IMR-90 (cell line): ENCODE data around the gene GOLGA6L2. TPM values are rescaled to one million over a fixed set of nuclear protein-coding genes. Genes with fewer than 3 reads are reported as not detected.

Experiments
- ATAC-seq: fragments of 200-7000 bp; cut with Tn5 transposase; 2 replicates; pipeline ENCODE4 v1.9.1; 2020; ENCODE audit warnings: low read depth, mild to moderate bottlenecking, moderate library complexity
- BruUV-seq: library from RNA; stranded (reverse); fragments of 400-500 nt; replicated peaks from 2 replicates; lab custom pipeline; 2021; lab: Mats Ljungman, UMichigan
- CTCF ChIA-PET: fragments of 300-600 bp; formaldehyde crosslinking; extraction: SDS; loops from one replicate; lab custom pipeline; 2021; ENCODE audit warnings: antibody characterized with exemption; lab: Yijun Ruan, JAX
- POLR2A ChIA-PET: fragments of 300-600 bp; sonication (Branson Sonifier 250); formaldehyde crosslinking; loops from one replicate; lab custom pipeline; 2022; ENCODE audit warnings: antibody characterized with exemption; ENCODE audit not compliant: unreplicated experiment; lab: Charles Lee
- DNase-seq: peaks from one replicate; pipeline ENCODE4 v3.0.0; 2013
- H2AFZ ChIP-seq: replicated peaks from 2 replicates; pipeline ENCODE3; 2013; ENCODE audit warnings: low read length, mild to moderate bottlenecking; ENCODE audit not compliant: poor library complexity
- H2AK5ac ChIP-seq: 2 replicates; pipeline ENCODE4 v1.6.1; 2013; ENCODE audit warnings: low read depth, low read length, inconsistent platforms
- H2AK9ac ChIP-seq: replicated peaks from 2 replicates; pipeline ENCODE3; 2013; ENCODE audit warnings: mild to moderate bottlenecking, low read depth, low read length, moderate library complexity; ENCODE audit not compliant: poor library complexity
- H2BK120ac ChIP-seq: 2 replicates; pipeline ENCODE4 v1.6.1; 2013; ENCODE audit warnings: low read depth, low read length, inconsistent platforms
- H2BK15ac ChIP-seq: 3 replicates; pipeline ENCODE4 v1.6.1; 2013; ENCODE audit warnings: low read depth, low read length, inconsistent platforms
- H2BK20ac ChIP-seq: 2 replicates; pipeline ENCODE4 v1.6.1; 2013; ENCODE audit warnings: low read depth, mild to moderate bottlenecking, inconsistent platforms, low read length, moderate library complexity
- H2BK5ac ChIP-seq: 2 replicates; pipeline ENCODE4 v1.6.1; 2013; ENCODE audit warnings: mild to moderate bottlenecking, low read depth, low read length, inconsistent platforms; ENCODE audit not compliant: poor library complexity, severe bottlenecking
- H3K14ac ChIP-seq: replicated peaks from 2 replicates; pipeline ENCODE4 v1.6.1; 2013; ENCODE audit warnings: low read depth, low read length, inconsistent platforms
- H3K18ac ChIP-seq: 2 replicates; pipeline ENCODE4 v1.6.1; 2013; ENCODE audit warnings: low read depth, low read length, control low read depth
- H3K23ac ChIP-seq: 2 replicates; pipeline ENCODE4 v1.6.1; 2013; ENCODE audit warnings: low read depth, low read length, inconsistent platforms
- H3K27ac ChIP-seq: 2 replicates; pipeline ENCODE4 v1.5.1; 2013; ENCODE audit warnings: mild to moderate bottlenecking, control low read depth, low read length; ENCODE audit not compliant: insufficient read depth
- H3K27me3 ChIP-seq: 2 replicates; pipeline ENCODE4 v1.6.1; 2013; ENCODE audit warnings: low read length; ENCODE audit not compliant: control insufficient read depth, insufficient read depth
- H3K36me3 ChIP-seq: 2 replicates; pipeline ENCODE4 v1.6.1; 2013; ENCODE audit warnings: low read length, mixed read lengths; ENCODE audit not compliant: control insufficient read depth, insufficient read depth
- H3K4ac ChIP-seq: 2 replicates; pipeline ENCODE4 v1.6.1; 2013; ENCODE audit warnings: low read depth, low read length, inconsistent platforms
- H3K4me1 ChIP-seq: 2 replicates; pipeline ENCODE4 v1.6.1; 2013; ENCODE audit warnings: low read length, mixed read lengths; ENCODE audit not compliant: control insufficient read depth, insufficient read depth
- H3K4me2 ChIP-seq: 2 replicates; pipeline ENCODE4 v1.6.1; 2013; ENCODE audit warnings: low read depth, mild to moderate bottlenecking, control low read depth, low read length, moderate library complexity
- H3K4me3 ChIP-seq: 2 replicates; pipeline ENCODE4 v1.5.1; 2013; ENCODE audit warnings: low read depth, mild to moderate bottlenecking, control low read depth, low read length, moderate library complexity; ENCODE audit not compliant: insufficient read depth
- H3K56ac ChIP-seq: 2 replicates; pipeline ENCODE4 v1.6.1; 2013; ENCODE audit warnings: low read length, inconsistent platforms; ENCODE audit not compliant: insufficient read depth; ENCODE audit errors: extremely low read depth
- H3K79me1 ChIP-seq, 2 experiments: 2 replicates each; pipeline ENCODE4 v1.6.1; 2013; ENCODE audit warnings: low read length in 2 of 2, inconsistent platforms in 1 of 2, low read depth in 1 of 2
- H3K9ac ChIP-seq: 2 replicates; pipeline ENCODE4 v1.6.1; 2013; ENCODE audit warnings: low read depth, low read length, control low read depth
- H3K9me1 ChIP-seq: 2 replicates; pipeline ENCODE4 v1.6.1; 2013; ENCODE audit warnings: low read length, inconsistent platforms; ENCODE audit not compliant: insufficient read depth
- H3K9me3 ChIP-seq: 2 replicates; pipeline ENCODE4 v1.6.1; 2013; ENCODE audit warnings: low read length; ENCODE audit not compliant: control insufficient read depth, insufficient read depth
- H4K20me1 ChIP-seq: 2 replicates; pipeline ENCODE4 v1.6.1; 2013; ENCODE audit warnings: low read length, inconsistent platforms; ENCODE audit not compliant: insufficient read depth
- H4K5ac ChIP-seq: 2 replicates; pipeline ENCODE4 v1.6.1; 2013; ENCODE audit warnings: mild to moderate bottlenecking, low read depth, low read length, control low read depth
- H4K8ac ChIP-seq, 2 experiments: 2 replicates each; pipeline ENCODE4 v1.6.1; 2013; ENCODE audit warnings: low read depth in 2 of 2, low read length in 2 of 2, control low read depth in 1 of 2, inconsistent platforms in 1 of 2
- H4K91ac ChIP-seq: 2 replicates; pipeline ENCODE4 v1.6.1; 2013; ENCODE audit warnings: low read depth, low read length, inconsistent platforms; ENCODE audit not compliant: insufficient read depth
- BHLHE40 ChIP-seq: fragments of 150-350 bp; IDR thresholded peaks from 2 replicates; pipeline ENCODE4 v1.6.1; 2016; ENCODE audit warnings: mild to moderate bottlenecking, low read depth, low read length
- CEBPB ChIP-seq: IDR thresholded peaks from 2 replicates; pipeline ENCODE4 v1.6.1; 2012; ENCODE audit warnings: low read depth, low read length, improper control_type of control experiment
- CHD1 ChIP-seq: IDR thresholded peaks from 2 replicates; pipeline ENCODE4 v1.6.1; 2012; ENCODE audit warnings: low read depth, low read length, improper control_type of control experiment
- CTCF ChIP-seq: conservative IDR thresholded peaks from 2 replicates; pipeline ENCODE4 v1.5.1; 2012; ENCODE audit warnings: mild to moderate bottlenecking, low read depth, low read length, improper control_type of control experiment
- ELK1 ChIP-seq: fragments of 150-350 bp; IDR thresholded peaks from 2 replicates; pipeline ENCODE4 v1.6.1; 2016; ENCODE audit warnings: low read depth, mild to moderate bottlenecking, low read length, moderate library complexity, borderline replicate concordance
- FOS ChIP-seq: fragments of 150-350 bp; IDR thresholded peaks from 2 replicates; pipeline ENCODE4 v1.6.1; 2016; ENCODE audit warnings: low read depth, low read length
- MAFK ChIP-seq: IDR thresholded peaks from 2 replicates; pipeline ENCODE4 v1.6.1; 2012; ENCODE audit warnings: low read depth, low read length, improper control_type of control experiment
- MAZ ChIP-seq: IDR thresholded peaks from 2 replicates; pipeline ENCODE4 v1.6.1; 2012; ENCODE audit warnings: low read depth, mild to moderate bottlenecking, low read length, improper control_type of control experiment, moderate library complexity, borderline replicate concordance
- MXI1 ChIP-seq: IDR thresholded peaks from 2 replicates; pipeline ENCODE4 v1.6.1; 2012; ENCODE audit warnings: low read depth, mild to moderate bottlenecking, low read length, moderate library complexity, borderline replicate concordance
- NFE2L2 ChIP-seq: fragments of 150-350 bp; IDR thresholded peaks from 2 replicates; pipeline ENCODE4 v1.6.1; 2016; ENCODE audit warnings: low read depth, mild to moderate bottlenecking, low read length
- POLR2A ChIP-seq: IDR thresholded peaks from 2 replicates; pipeline ENCODE4 v1.6.1; 2012; ENCODE audit warnings: mild to moderate bottlenecking, low read depth, low read length
- RAD21 ChIP-seq: IDR thresholded peaks from 2 replicates; pipeline ENCODE4 v1.6.1; 2012; ENCODE audit warnings: low read length, improper control_type of control experiment
- RCOR1 ChIP-seq: IDR thresholded peaks from 2 replicates; pipeline ENCODE4 v1.6.1; 2012; ENCODE audit warnings: mild to moderate bottlenecking, low read length, improper control_type of control experiment; ENCODE audit not compliant: insufficient replicate concordance
- RFX5 ChIP-seq: IDR thresholded peaks from 2 replicates; pipeline ENCODE4 v1.8.0; 2012; ENCODE audit warnings: low read depth, mild to moderate bottlenecking, low read length, moderate library complexity
- SMC3 ChIP-seq: fragments of 150-350 bp; IDR thresholded peaks from 2 replicates; pipeline ENCODE4 v1.6.1; 2016; ENCODE audit warnings: low read depth, mild to moderate bottlenecking, antibody characterized with exemption, low read length, moderate library complexity
- USF2 ChIP-seq: fragments of 150-350 bp; IDR thresholded peaks from 2 replicates; pipeline ENCODE4 v1.6.1; 2017; ENCODE audit warnings: mild to moderate bottlenecking, antibody characterized with exemption, low read length, low read depth
- WGBS, 2 experiments: methylation state at CpG; one replicate each; pipeline versions ENCODE4 v1.1.5 to v1.1.7; 2013; ENCODE audit warnings: missing lambda C conversion rate in 2 of 2; ENCODE audit not compliant: insufficient read length in 1 of 2; ENCODE audit errors: extremely low coverage in 2 of 2; 5-methylcytosine and 5-hydroxymethylcytosine counted together
- dilution Hi-C: fragments of 300-500 bp; cut with HindIII; formaldehyde crosslinking; loops from one replicate; pipeline ENCODE4 v1.14.3; 2018; ENCODE audit warnings: low sequenced_read_pairs; ENCODE audit not compliant: unreplicated experiment
- in situ Hi-C: fragments of 300-500 bp; cut with MboI; formaldehyde crosslinking; loops from 3 replicates; pipeline ENCODE4 v1.14.3; 2019; ENCODE audit warnings: low sequenced_read_pairs, inconsistent platforms, mixed read lengths
- intact Hi-C: fragments of 100-400 bp; cut with micrococcal nuclease; formaldehyde crosslinking; loops from 2 replicates; pipeline ENCODE4 v1.10.0; 2022
- polyA plus RNA-seq, 3 experiments: library from polyadenylated mRNA; depleted of rRNA; stranded (reverse); fragments of >200 nt; gene quantifications; 2 replicates each; pipeline ENCODE4 v1.2.3, GENCODE V29; 2012; ENCODE audit warnings: low replicate concordance in 1 of 3
- total RNA-seq: library from RNA; depleted of rRNA; stranded (reverse); fragments of >200 nt; gene quantifications from 2 replicates; pipeline ENCODE4 v1.2.3, GENCODE V29; 2012

GOLGA6L2 gene
- total and polyA plus RNA-seq, 2 of the 4 experiments (the other 2 are of a cell fraction) = not detected

GRCh38 chr15:23444269-23444668, 2.8 kb downstream of the GOLGA6L2 start:
- no peak overlapping the region for H2BK5ac ChIP-seq
- H3K79me1 ChIP-seq = no peaks in the 10 kb centered on the region
- no peak for ATAC-seq
- no peak overlapping the region for H3K56ac ChIP-seq
- H2BK120ac ChIP-seq = no peak overlapping the region
- H4K5ac ChIP-seq = no peak overlapping the region
- H2AK5ac ChIP-seq = no peak overlapping the region
- H4K20me1 ChIP-seq = no peaks in the 10 kb centered on the region
- H3K36me3 ChIP-seq = no peaks in the 10 kb centered on the region
- H3K14ac ChIP-seq = no peak overlapping the region
- H4K91ac ChIP-seq = no peak overlapping the region
- ChIA-PET CTCF (no interaction called here), POLR2A (no interaction called here)
- no peak overlapping the region for H3K23ac ChIP-seq
- H3K4me3 ChIP-seq = no peak overlapping the region
- H3K9me1 ChIP-seq = no peaks in the 10 kb centered on the region
- DNase-seq = no peak
- H2AK9ac ChIP-seq = no peak overlapping the region
- dilution Hi-C loops (no loop called here), in situ Hi-C loops (no loop called here), intact Hi-C loops (no loop called here)
- no peak overlapping the region for H3K9ac ChIP-seq
- no peak overlapping the region for H3K27ac ChIP-seq
- TF ChIP-seq MAFK (no peak), RCOR1 (no peak), BHLHE40 (no peak), RAD21 (no peak), USF2 (no peak), NFE2L2 (no peak), SMC3 (no peak), ELK1 (no peak), CHD1 (no peak), RFX5 (no peak), MAZ (no peak), CTCF (no peak), MXI1 (no peak), POLR2A (no peak), FOS (no peak), CEBPB (no peak)
- H3K4ac ChIP-seq = no peak overlapping the region
- H3K27me3 ChIP-seq = no peaks in the 10 kb centered on the region
- H2AFZ ChIP-seq = no peak overlapping the region
- no peaks in the 10 kb centered on the region for H3K4me1 ChIP-seq
- no CpG with 5 or more reads among the region's 11 CpGs for WGBS, 2 experiments
- no peak overlapping the region for H4K8ac ChIP-seq
- BruUV-seq = no TSS peak
- no peak overlapping the region for H3K18ac ChIP-seq
- no peak overlapping the region for H3K4me2 ChIP-seq
- H3K9me3 ChIP-seq = peaks cover 13% of the 10 kb centered on the region; the same call in 1 of the 2 replicates
- no peak overlapping the region for H2BK20ac ChIP-seq
- no peak overlapping the region for H2BK15ac ChIP-seq
